Lung (tissue), 12 donors: Measurements from ENCODE around the gene CA10. TPM values are rescaled to one million over a fixed set of nuclear protein-coding genes. Genes with fewer than 3 reads are reported as not detected.

Experiments used
- ATAC-seq: fragments of 200-7000 bp; cut with Tn5 transposase; one replicate; pipeline ENCODE4 v1.9.1; 2020; ENCODE audit warnings: moderate number of reproducible peaks; ENCODE audit not compliant: insufficient read depth, low FRiP score
- DNase-seq, 3 donors: peaks; one replicate each; pipeline ENCODE4 v3.0.0-alpha.2; 2013 to 2017
- H3K27ac ChIP-seq, 2 donors: one replicate each; pipeline ENCODE4 v1.5.1; 2013; ENCODE audit warnings: mild to moderate bottlenecking in 2 of 2, moderate library complexity in 2 of 2, control low read depth in 1 of 2, inconsistent platforms in 1 of 2, low read depth in 1 of 2, low read length in 1 of 2
- H3K27me3 ChIP-seq, 3 donors: one replicate each; pipeline ENCODE4 v1.5.1; 2013; ENCODE audit warnings: low read length in 2 of 3; ENCODE audit not compliant: control insufficient read depth in 3 of 3, insufficient read depth in 3 of 3
- H3K36me3 ChIP-seq, 4 donors: one replicate each; pipeline ENCODE4 v1.5.1; 2013; ENCODE audit warnings: low read length in 4 of 4, mild to moderate bottlenecking in 1 of 4, moderate library complexity in 1 of 4; ENCODE audit not compliant: control insufficient read depth in 4 of 4, insufficient read depth in 4 of 4
- H3K4me1 ChIP-seq, 5 donors: one replicate each; pipeline ENCODE4 v1.5.1; 2013; ENCODE audit warnings: low read length in 5 of 5, mild to moderate bottlenecking in 2 of 5, moderate library complexity in 1 of 5; ENCODE audit not compliant: control insufficient read depth in 5 of 5, insufficient read depth in 5 of 5
- H3K4me3 ChIP-seq: one replicate; pipeline ENCODE4 v1.5.1; 2013; ENCODE audit warnings: mild to moderate bottlenecking, control low read depth, moderate library complexity
- H3K9ac ChIP-seq, 2 donors: one replicate each; pipeline ENCODE4 v1.5.1; 2013; ENCODE audit warnings: low read length in 2 of 2, control low read depth in 1 of 2; ENCODE audit not compliant: insufficient read depth in 1 of 2
- H3K9me3 ChIP-seq, 4 donors: one replicate each; pipeline ENCODE4 v1.5.1; 2013; ENCODE audit warnings: low read length in 3 of 4, mild to moderate bottlenecking in 1 of 4, moderate library complexity in 1 of 4; ENCODE audit not compliant: control insufficient read depth in 4 of 4, insufficient read depth in 3 of 4
- CTCF ChIP-seq: IDR thresholded peaks from 2 replicates; pipeline ENCODE4 v1.5.1; 2012; ENCODE audit warnings: mild to moderate bottlenecking; ENCODE audit errors: control extremely low read depth, extremely low read depth
- WGBS, 2 donors: extraction: QIAGEN DNeasy Blood & Tissue Kit; methylation state at CpG; one replicate each; pipeline ENCODE4 v1.1.7; 2013; 5-methylcytosine and 5-hydroxymethylcytosine counted together
- polyA plus RNA-seq, 2 donors: library from polyadenylated mRNA; stranded (reverse); fragments of 200-250 nt; gene quantifications; one replicate each; pipeline ENCODE4 v1.2.1, GENCODE V29; 2013
- total RNA-seq, 2 donors: library from RNA; depleted of rRNA in 1 of 2; stranded (reverse); fragments of >200 nt in 1 of 2; gene quantifications; one replicate each; pipeline ENCODE4 v1.2.1, GENCODE V29; 2014 to 2021
- donor health status: control.
- donor health status: control.
- donor health status: Bipolar disorder and iron deficiency.
- donor health status: healthy.
- donor health status: DM: yes; HTN: yes; CAD: no.

Gene CA10
- total and polyA plus RNA-seq, 4 donors = 0.04 to 0.17 TPM; not detected in 2

GRCh38 chr17:51860954-51861561, 297.5 kb downstream of the CA10 start:
- no peak overlapping the region for H3K27ac ChIP-seq
- no peak overlapping the region for H3K4me3 ChIP-seq
- TF ChIP-seq CTCF = peak; percentile 2
- DNase-seq (peak in 2 of 3 donors; percentile 16 to 35), ATAC-seq (no peak)
- no peak overlapping the region for H3K9ac ChIP-seq
- peaks cover 0 to 2% (median 0%) of the 10 kb centered on the region in 3 donors for H3K27me3 ChIP-seq
- no peaks in the 10 kb centered on the region for H3K4me1 ChIP-seq
- no peaks in the 10 kb centered on the region for H3K36me3 ChIP-seq
- WGBS, 2 donors = 7 to 8% methylated on average over 5 of the region's 5 CpGs
- H3K9me3 ChIP-seq = no peaks in the 10 kb centered on the region

- no peaks in the 10 kb centered on the region for H3K36me3 ChIP-seq
- H3K27me3 ChIP-seq = peaks cover 0 to 3% (median 0%) of the 10 kb centered on the region in 3 donors
- 76 to 82% methylated on average over 6 of the region's 6 CpGs for WGBS, 2 donors
- no peak overlapping the region for H3K9ac ChIP-seq
- ATAC-seq (no peak), DNase-seq (no peak)
- H3K4me3 ChIP-seq = no peak overlapping the region
- H3K9me3 ChIP-seq = no peaks in the 10 kb centered on the region
- TF ChIP-seq CTCF = no peak
- H3K27ac ChIP-seq = no peak overlapping the region
- no peaks in the 10 kb centered on the region for H3K4me1 ChIP-seq
Measured at GRCh38 chr17:51857052-51857597, 301.4 kb downstream of the CA10 start.

GRCh38 chr17:51855806-51856205, 302.7 kb downstream of the CA10 start:
- no peak overlapping the region for H3K9ac ChIP-seq
- H3K9me3 ChIP-seq = no peaks in the 10 kb centered on the region
- no peak overlapping the region for H3K4me3 ChIP-seq
- no peaks in the 10 kb centered on the region for H3K36me3 ChIP-seq
- no peak for TF ChIP-seq CTCF
- H3K27ac ChIP-seq = no peak overlapping the region
- H3K27me3 ChIP-seq = peaks cover 0 to 3% (median 0%) of the 10 kb centered on the region in 3 donors
- 78 to 88% methylated on average over 3 of the region's 3 CpGs for WGBS, 2 donors
- ATAC-seq (no peak), DNase-seq (no peak)
- H3K4me1 ChIP-seq = no peaks in the 10 kb centered on the region
